ENCODE measurements around the gene IL17A. TPM values are rescaled to one million over a fixed set of nuclear protein-coding genes. Genes with fewer than 3 reads are reported as not detected.

Gene IL17A
- total RNA-seq, 2 experiments from 2014 or later: not detected

GRCh38 chr6:52210227-52210626 is 24.1 kb downstream of the IL17A start:
- POLR2A ChIA-PET: no interaction called here
- Mint-ChIP-seq H3K4me1 (no peaks in the 10 kb centered on the region), H3K36me3 (no peaks in the 10 kb centered on the region), H3K27ac (no peak overlapping the region), H3K4me3 (no peak overlapping the region), H3K27me3 (peaks cover 51% of the 10 kb centered on the region), H3K9me3 (no peaks in the 10 kb centered on the region)
- DNase-seq (no peak), ATAC-seq (ENCODE audit: low read depth) (no peak)

- DNase-seq (no peak), ATAC-seq (ENCODE audit: low read depth) (no peak)
- Mint-ChIP-seq H3K4me1 (no peaks in the 10 kb centered on the region), H3K9me3 (no peaks in the 10 kb centered on the region), H3K27me3 (peaks cover 36% of the 10 kb centered on the region), H3K4me3 (no peak overlapping the region), H3K27ac (no peak overlapping the region), H3K36me3 (no peaks in the 10 kb centered on the region)
- POLR2A ChIA-PET: no interaction called here
These were observed 27.0 kb downstream of the IL17A start for GRCh38 chr6:52213127-52213526.

GRCh38 chr6:52215787-52216186 is 29.6 kb downstream of the IL17A start:
- POLR2A ChIA-PET: no interaction called here
- Mint-ChIP-seq H3K36me3 (no peaks in the 10 kb centered on the region), H3K9me3 (no peaks in the 10 kb centered on the region), H3K27me3 (peaks cover 40% of the 10 kb centered on the region), H3K4me3 (no peak overlapping the region), H3K4me1 (no peaks in the 10 kb centered on the region), H3K27ac (no peak overlapping the region)
- DNase-seq (no peak), ATAC-seq (ENCODE audit: low read depth) (no peak)

- Mint-ChIP-seq H3K27me3 (peaks cover 36% of the 10 kb centered on the region), H3K9me3 (no peaks in the 10 kb centered on the region), H3K36me3 (no peaks in the 10 kb centered on the region), H3K27ac (no peak overlapping the region), H3K4me3 (no peak overlapping the region), H3K4me1 (peaks cover 7% of the 10 kb centered on the region)
- ATAC-seq (ENCODE audit: low read depth) (no peak), DNase-seq (no peak)
- POLR2A ChIA-PET: no interaction called here
These were observed 30.9 kb downstream of the IL17A start for GRCh38 chr6:52216932-52217575.

- ATAC-seq (ENCODE audit: low read depth): no peak
- H3K4me1 Mint-ChIP-seq: peaks cover 7% of the 10 kb centered on the region
- H3K4me3 Mint-ChIP-seq: no peak overlapping the region
- POLR2A ChIA-PET: no interaction called here
- H3K27ac Mint-ChIP-seq: no peak overlapping the region
- no peak for DNase-seq
- peaks cover 33% of the 10 kb centered on the region for H3K27me3 Mint-ChIP-seq
- H3K9me3 Mint-ChIP-seq: no peaks in the 10 kb centered on the region
- no peaks in the 10 kb centered on the region for H3K36me3 Mint-ChIP-seq
These were observed 31.6 kb downstream of the IL17A start for GRCh38 chr6:52217761-52218160.

GRCh38 chr6:52221302-52221701 is 35.1 kb downstream of the IL17A start:
- H3K4me3 Mint-ChIP-seq: no peak overlapping the region
- peaks cover 7% of the 10 kb centered on the region for H3K4me1 Mint-ChIP-seq
- H3K27me3 Mint-ChIP-seq: peaks cover 55% of the 10 kb centered on the region
- no peaks in the 10 kb centered on the region for H3K9me3 Mint-ChIP-seq
- POLR2A ChIA-PET: no interaction called here
- DNase-seq (no peak), ATAC-seq (ENCODE audit: low read depth) (no peak)
- H3K27ac Mint-ChIP-seq: no peak overlapping the region
- no peaks in the 10 kb centered on the region for H3K36me3 Mint-ChIP-seq

GRCh38 chr6:52227495-52227894 is 41.3 kb downstream of the IL17A start:
- Mint-ChIP-seq H3K36me3 (no peaks in the 10 kb centered on the region), H3K4me1 (peaks cover 23% of the 10 kb centered on the region), H3K27ac (no peak overlapping the region), H3K9me3 (no peaks in the 10 kb centered on the region), H3K4me3 (no peak overlapping the region), H3K27me3 (peaks cover 65% of the 10 kb centered on the region)
- peak; percentile 98 for ATAC-seq (ENCODE audit: low read depth)
- peak; percentile 38 for DNase-seq
- POLR2A ChIA-PET: no interaction called here

- no peak for DNase-seq
- H3K4me3 Mint-ChIP-seq: no peak overlapping the region
- POLR2A ChIA-PET: no interaction called here
- no peak overlapping the region for H3K27ac Mint-ChIP-seq
- H3K9me3 Mint-ChIP-seq: no peaks in the 10 kb centered on the region
- peaks cover 65% of the 10 kb centered on the region for H3K27me3 Mint-ChIP-seq
- no peak for ATAC-seq (ENCODE audit: low read depth)
- H3K36me3 Mint-ChIP-seq: no peaks in the 10 kb centered on the region
- peaks cover 23% of the 10 kb centered on the region for H3K4me1 Mint-ChIP-seq
These were observed 44.5 kb downstream of the IL17A start for GRCh38 chr6:52230685-52231084.

GRCh38 chr6:52231406-52232127 is 45.4 kb downstream of the IL17A start:
- no peaks in the 10 kb centered on the region for H3K36me3 Mint-ChIP-seq
- H3K27ac Mint-ChIP-seq: no peak overlapping the region
- peaks cover 69% of the 10 kb centered on the region for H3K27me3 Mint-ChIP-seq
- H3K4me3 Mint-ChIP-seq: no peak overlapping the region
- peak; percentile 51 for DNase-seq
- peak; percentile 14 for ATAC-seq (ENCODE audit: low read depth)
- no peaks in the 10 kb centered on the region for H3K9me3 Mint-ChIP-seq
- peaks cover 23% of the 10 kb centered on the region for H3K4me1 Mint-ChIP-seq
- POLR2A ChIA-PET: no interaction called here

- no peaks in the 10 kb centered on the region for H3K36me3 Mint-ChIP-seq
- H3K4me3 Mint-ChIP-seq: no peak overlapping the region
- no peak overlapping the region for H3K27ac Mint-ChIP-seq
- DNase-seq: no peak
- no peaks in the 10 kb centered on the region for H3K9me3 Mint-ChIP-seq
- H3K4me1 Mint-ChIP-seq: peaks cover 13% of the 10 kb centered on the region
- POLR2A ChIA-PET: no interaction called here
- peaks cover 71% of the 10 kb centered on the region for H3K27me3 Mint-ChIP-seq
- ATAC-seq (ENCODE audit: low read depth): no peak
These were observed 46.8 kb downstream of the IL17A start for GRCh38 chr6:52233005-52233404.

GRCh38 chr6:52233975-52234823 is 48.0 kb downstream of the IL17A start:
- DNase-seq: no peak
- Mint-ChIP-seq H3K27ac (no peak overlapping the region), H3K9me3 (no peaks in the 10 kb centered on the region), H3K4me3 (no peak overlapping the region), H3K4me1 (peaks cover 10% of the 10 kb centered on the region), H3K36me3 (no peaks in the 10 kb centered on the region), H3K27me3 (peaks cover 72% of the 10 kb centered on the region)
- peak; percentile 50 for ATAC-seq (ENCODE audit: low read depth)
- POLR2A ChIA-PET: no interaction called here

Measured in activated naive CD8-positive, alpha-beta T cell treated with anti-CD3 and anti-CD28 coated beads, Interleukin-2, amount 10 ng/mL, durations not matched to agents 7 days and 5 days (primary cell).